Neuronal stem cell (in vitro differentiated cells): ENCODE data around the gene MYL2.

Experiments
- DNase-seq: peaks from one replicate; pipeline ENCODE4 v3.0.0-alpha.2; 2013; ENCODE audit warnings: low spot score
- H2AFZ ChIP-seq: one replicate; pipeline ENCODE4 v1.6.1; 2013; ENCODE audit warnings: mild to moderate bottlenecking, low read length, inconsistent platforms
- H2AK5ac ChIP-seq: 2 replicates; pipeline ENCODE4 v1.6.1; 2013; ENCODE audit warnings: low read depth, mild to moderate bottlenecking, inconsistent platforms, low read length, moderate library complexity, mixed read lengths
- H2BK120ac ChIP-seq: 2 replicates; pipeline ENCODE4 v1.6.1; 2013; ENCODE audit warnings: low read depth, mild to moderate bottlenecking, inconsistent platforms, low read length, moderate library complexity, mixed read lengths
- H2BK12ac ChIP-seq: one replicate; pipeline ENCODE4 v1.6.1; 2013; ENCODE audit warnings: low read length, inconsistent platforms
- H2BK15ac ChIP-seq: 2 replicates; pipeline ENCODE4 v1.6.1; 2013; ENCODE audit warnings: mild to moderate bottlenecking, low read length, inconsistent platforms, mixed read lengths
- H2BK5ac ChIP-seq: one replicate; pipeline ENCODE4 v1.6.1; 2013; ENCODE audit warnings: inconsistent platforms, mild to moderate bottlenecking, low read length, moderate library complexity
- H3K14ac ChIP-seq: one replicate; pipeline ENCODE4 v1.6.1; 2013; ENCODE audit warnings: low read length, inconsistent platforms
- H3K18ac ChIP-seq: 2 replicates; pipeline ENCODE4 v1.6.1; 2013; ENCODE audit warnings: low read length, inconsistent platforms
- H3K23ac ChIP-seq: 2 replicates; pipeline ENCODE4 v1.6.1; 2013; ENCODE audit warnings: low read depth, mild to moderate bottlenecking, mixed read lengths, low read length, inconsistent platforms; ENCODE audit not compliant: poor library complexity
- H3K27ac ChIP-seq: replicated peaks from 3 replicates; pipeline ENCODE4 v1.5.1; 2013; ENCODE audit warnings: low read length, inconsistent platforms
- H3K27me3 ChIP-seq, 3 experiments: 2 replicates each; pipeline ENCODE4 v1.6.1; 2013; ENCODE audit warnings: low read length in 3 of 3, mild to moderate bottlenecking in 2 of 3, inconsistent platforms in 1 of 3, low read depth in 1 of 3, mixed read lengths in 1 of 3, moderate library complexity in 1 of 3; ENCODE audit not compliant: control insufficient read depth in 3 of 3, insufficient read depth in 3 of 3
- H3K36me3 ChIP-seq, 2 donors: replicated peaks in 1 of 2; 2 replicates each; pipeline ENCODE4 v1.6.1; 2013; ENCODE audit warnings: low read length in 2 of 2; ENCODE audit not compliant: control insufficient read depth in 2 of 2, insufficient read depth in 2 of 2
- H3K4ac ChIP-seq: 2 replicates; pipeline ENCODE4 v1.6.1; 2013; ENCODE audit warnings: inconsistent platforms, mild to moderate bottlenecking, low read length, moderate library complexity
- H3K4me1 ChIP-seq, 2 donors: 1 replicate in 1 of 2; 2 replicates in 1 of 2; pipeline ENCODE4 v1.6.1; 2013; ENCODE audit warnings: low read length in 2 of 2, low read depth in 1 of 2; ENCODE audit not compliant: control insufficient read depth in 2 of 2, insufficient read depth in 1 of 2
- H3K4me2 ChIP-seq: one replicate; pipeline ENCODE4 v1.6.1; 2013; ENCODE audit warnings: mild to moderate bottlenecking, low read length, inconsistent platforms; ENCODE audit not compliant: insufficient read depth, poor library complexity, severe bottlenecking
- H3K4me3 ChIP-seq, 2 donors: 2 replicates each; pipeline ENCODE4 v1.5.1; 2013; ENCODE audit warnings: low read length in 2 of 2, mild to moderate bottlenecking in 2 of 2, inconsistent platforms in 1 of 2, moderate library complexity in 1 of 2
- H3K79me1 ChIP-seq: one replicate; pipeline ENCODE4 v1.6.1; 2013; ENCODE audit warnings: low read depth, mild to moderate bottlenecking, inconsistent platforms, low read length, moderate library complexity
- H3K9ac ChIP-seq: one replicate; pipeline ENCODE4 v1.6.1; 2013; ENCODE audit warnings: mild to moderate bottlenecking, low read depth, low read length, inconsistent platforms; ENCODE audit not compliant: poor library complexity
- H3K9me3 ChIP-seq, 2 donors: replicated peaks in 1 of 2; 2 replicates each; pipeline versions ENCODE3 to v1.6.1; 2013; ENCODE audit warnings: low read length in 2 of 2, mild to moderate bottlenecking in 2 of 2, inconsistent platforms in 1 of 2, low read depth in 1 of 2, mixed read lengths in 1 of 2, moderate library complexity in 1 of 2; ENCODE audit not compliant: control insufficient read depth in 2 of 2, insufficient read depth in 1 of 2
- H4K8ac ChIP-seq: one replicate; pipeline ENCODE4 v1.6.1; 2013; ENCODE audit warnings: low read depth, mild to moderate bottlenecking, inconsistent platforms, low read length, moderate library complexity
- H4K91ac ChIP-seq: one replicate; pipeline ENCODE4 v1.6.1; 2013; ENCODE audit warnings: low read length, low read depth, mild to moderate bottlenecking, inconsistent platforms; ENCODE audit not compliant: poor library complexity
- WGBS, 2 donors: extraction: QIAGEN DNeasy Blood & Tissue Kit; methylation state at CpG; one replicate each; pipeline ENCODE4 v1.1.7; 2013; ENCODE audit warnings: missing lambda C conversion rate in 2 of 2, mixed read lengths in 1 of 2; ENCODE audit not compliant: insufficient read length in 2 of 2, insufficient replicate concordance in 1 of 2; ENCODE audit errors: extremely low coverage in 2 of 2; 5-methylcytosine and 5-hydroxymethylcytosine counted together

The MYL2 gene

GRCh38 chr12:110861729-110862128 is 58.6 kb downstream of the MYL2 start:
- no peak for DNase-seq
- Histone ChIP-seq H2BK5ac (peak overlapping the region; percentile 93), H2AFZ (no peak overlapping the region), H3K18ac (peak overlapping the region; percentile 88), H4K91ac (no peak overlapping the region), H3K4me3 (no peak overlapping the region), H3K23ac (no peak overlapping the region), H2AK5ac (peak overlapping the region; percentile 8), H2BK12ac (peak overlapping the region; percentile 43), H2BK15ac (no peak overlapping the region), H3K36me3 (no peaks in the 10 kb centered on the region), H3K27ac (peak overlapping the region; percentile 99), H3K4me2 (no peak overlapping the region), H3K9ac (no peak overlapping the region), H4K8ac (no peak overlapping the region), H3K79me1 (no peaks in the 10 kb centered on the region), H3K9me3 (no peaks in the 10 kb centered on the region), H3K4me1 (peaks cover 5 to 23% of the 10 kb centered on the region in 2 donors), H3K14ac (no peak overlapping the region), H3K4ac (no peak overlapping the region), H2BK120ac (peak overlapping the region; percentile 63), H3K27me3 (no peaks in the 10 kb centered on the region)
- no CpG with 5 or more reads among the region's 7 CpGs for WGBS, 2 donors
